Posterior cingulate gyrus (tissue), 11 donors: ENCODE results near the gene TRAF1.
"Not testable (repeated sequence)": the region's sequence is repeated elsewhere in the genome, so short reads cannot be mapped to it uniquely, and the experiment has no call there.

ENCODE experiments used
- DNase-seq, 10 donors: peaks; one replicate each; pipeline versions ENCODE4 v3.0.0 to v3.0.0-alpha.2; 2020 to 2021; ENCODE audit warnings: mixed read lengths in 3 of 10
- intact Hi-C: fragments of 100-400 bp; cut with DNase I; formaldehyde crosslinking; loops from one replicate; pipeline ENCODE4 v1.15.1; 2023

Gene TRAF1, protein sequence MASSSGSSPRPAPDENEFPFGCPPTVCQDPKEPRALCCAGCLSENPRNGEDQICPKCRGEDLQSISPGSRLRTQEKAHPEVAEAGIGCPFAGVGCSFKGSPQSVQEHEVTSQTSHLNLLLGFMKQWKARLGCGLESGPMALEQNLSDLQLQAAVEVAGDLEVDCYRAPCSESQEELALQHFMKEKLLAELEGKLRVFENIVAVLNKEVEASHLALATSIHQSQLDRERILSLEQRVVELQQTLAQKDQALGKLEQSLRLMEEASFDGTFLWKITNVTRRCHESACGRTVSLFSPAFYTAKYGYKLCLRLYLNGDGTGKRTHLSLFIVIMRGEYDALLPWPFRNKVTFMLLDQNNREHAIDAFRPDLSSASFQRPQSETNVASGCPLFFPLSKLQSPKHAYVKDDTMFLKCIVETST

GRCh38 chr9:120926397-120926928, at the start of gene TRAF1:
TSS of gene TRAF1 (minus strand) at chr9:120926796. CDS start at chr9:120926075, 721 bp downstream.
- intact Hi-C loops: no loop called here
- DNase-seq: no peak

- intact Hi-C loops: no loop called here
- no peak for DNase-seq
Observed at GRCh38 chr9:120974921-120975320, 48.3 kb upstream of the TRAF1 start.

- no peak for DNase-seq
- intact Hi-C loops: no loop called here
Observed at GRCh38 chr9:120974181-120974580, 47.6 kb upstream of the TRAF1 start.

GRCh38 chr9:120971938-120972337, 45.3 kb upstream of the TRAF1 start:
- intact Hi-C loops: no loop called here
- DNase-seq: no peak

- intact Hi-C loops: not testable (repeated sequence)
Observed at GRCh38 chr9:120971471-120971870, 44.9 kb upstream of the TRAF1 start.

GRCh38 chr9:120970244-120970643, 43.6 kb upstream of the TRAF1 start:
- intact Hi-C loops: no loop called here
- DNase-seq: no peak

More at GRCh38 chr9:120971471-120971870, 44.9 kb upstream of the TRAF1 start:
- not testable (repeated sequence) for DNase-seq

GRCh38 chr9:120966013-120966369, 39.4 kb upstream of the TRAF1 start:
- intact Hi-C loops: no loop called here
- DNase-seq: no peak

GRCh38 chr9:120965344-120966012, 38.9 kb upstream of the TRAF1 start:
- peak in 4 of 10 donors; percentile 21 to 83 (median 36) for DNase-seq
- intact Hi-C loops: no loop called here

DNA sequence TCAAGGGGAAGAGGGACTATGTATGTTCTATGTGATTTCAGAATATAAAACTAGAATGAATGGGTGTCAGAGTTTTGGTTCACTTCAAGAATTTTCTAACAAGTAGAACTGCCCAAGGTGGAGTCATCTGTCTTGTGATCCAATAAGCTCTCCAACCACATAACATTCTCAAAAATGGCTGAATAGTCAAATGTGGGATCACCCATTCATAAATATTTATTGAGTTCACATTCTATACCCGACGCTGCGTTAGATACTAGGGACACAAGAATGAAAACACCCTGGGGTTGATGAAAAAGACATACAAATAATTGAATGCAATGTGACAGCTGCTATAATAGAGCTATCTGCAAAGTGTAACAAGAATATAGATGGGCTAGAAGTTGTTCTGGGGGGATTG, 35.3 kb upstream of the TRAF1 start:
- no peak for DNase-seq
- intact Hi-C loops: no loop called here

- intact Hi-C loops: no loop called here
- no peak for DNase-seq
Observed at GRCh38 chr9:120960001-120960400, 33.4 kb upstream of the TRAF1 start.

DNA sequence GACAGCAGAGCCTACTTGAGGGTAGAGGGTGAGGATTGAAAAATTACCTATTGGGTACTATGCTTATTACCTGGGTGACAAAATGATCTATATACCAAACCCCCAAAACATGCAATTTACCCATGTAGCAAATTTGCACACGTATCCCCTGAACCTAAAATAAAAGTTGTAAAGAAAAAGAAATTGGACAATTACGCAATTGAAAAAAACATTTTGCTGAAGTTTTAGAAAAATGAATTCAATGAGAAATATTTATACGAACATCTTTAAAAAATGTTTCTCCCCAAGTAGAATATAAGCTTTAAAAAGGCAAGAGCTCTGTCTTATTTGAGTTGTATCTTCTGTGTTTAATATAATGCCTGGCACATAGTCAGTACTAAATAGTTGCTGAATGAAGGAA, 30.3 kb upstream of the TRAF1 start:
- intact Hi-C loops: no loop called here
- no peak for DNase-seq

GRCh38 chr9:120951960-120952618, 25.5 kb upstream of the TRAF1 start:
- intact Hi-C loops: no loop called here
- no peak for DNase-seq

DNA sequence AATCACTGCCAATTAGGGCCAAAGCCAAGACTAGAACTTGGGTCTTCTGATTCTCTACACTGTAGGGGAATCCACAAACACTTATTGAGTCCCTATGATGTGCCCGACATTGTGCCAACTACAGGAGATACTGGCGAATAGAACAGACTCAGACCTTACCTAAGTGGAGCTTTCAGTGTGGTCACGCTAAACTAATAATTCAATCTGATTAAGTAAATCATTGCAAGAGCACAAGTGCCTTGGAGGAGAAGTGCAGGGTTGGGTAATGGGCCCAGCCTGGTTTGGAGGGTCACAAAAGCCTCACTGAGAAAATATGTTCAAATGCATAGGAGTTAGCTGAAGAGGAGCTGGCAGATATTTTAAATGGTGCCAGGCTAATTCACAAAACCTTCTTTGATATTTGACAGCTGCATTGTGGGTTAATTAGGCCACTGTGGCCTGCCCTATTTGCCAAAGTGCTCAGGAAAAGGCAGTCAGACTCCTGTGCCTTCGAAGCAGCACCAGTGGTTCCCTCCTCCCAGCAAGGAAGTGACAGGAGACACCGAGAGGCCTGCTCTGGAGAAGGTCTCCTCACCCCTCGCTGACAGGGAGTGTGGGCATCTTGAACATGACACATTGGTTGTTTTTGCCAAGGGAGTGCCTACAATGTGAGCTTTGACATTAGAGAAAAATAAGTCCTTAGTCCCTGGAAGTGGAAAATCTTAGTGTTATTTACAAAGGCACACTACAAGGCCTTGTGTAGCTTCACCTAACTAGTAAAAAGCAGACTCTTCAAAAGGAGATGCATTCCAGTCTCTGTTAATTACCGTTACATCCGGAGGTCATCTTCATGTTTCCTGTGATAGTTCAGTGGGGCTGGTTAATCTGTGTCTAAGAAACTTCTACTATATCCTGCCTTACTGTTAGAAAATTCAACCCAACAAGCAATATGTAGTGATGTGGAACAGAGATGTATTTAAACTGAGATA, 24.1 kb upstream of the TRAF1 start:
- DNase-seq: no peak
- intact Hi-C loops: no loop called here

DNA sequence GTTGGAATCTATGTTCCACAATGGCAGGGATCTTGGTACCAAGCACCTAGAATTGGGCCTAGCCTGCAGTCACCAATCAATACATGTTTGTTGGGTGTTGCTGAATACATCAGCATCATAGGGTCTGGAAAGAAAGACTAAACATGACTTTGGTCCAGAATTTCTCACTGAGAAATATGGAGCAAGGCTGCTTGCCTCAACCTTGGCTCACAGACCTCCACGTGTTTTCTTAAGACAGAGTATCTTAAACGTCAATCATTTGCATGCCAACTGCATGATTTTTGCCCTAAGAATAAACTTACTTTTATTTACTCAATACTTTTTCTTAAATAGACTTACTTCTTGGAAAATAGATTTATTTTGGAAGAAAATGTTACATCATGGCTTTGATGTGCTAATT, 22.7 kb upstream of the TRAF1 start:
- DNase-seq: no peak
- intact Hi-C loops: no loop called here

GRCh38 chr9:120948824-120949223, 22.2 kb upstream of the TRAF1 start:
- DNase-seq: no peak
- intact Hi-C loops: no loop called here

- intact Hi-C loops: no loop called here
- DNase-seq: no peak
Observed at GRCh38 chr9:120947222-120947621, 20.6 kb upstream of the TRAF1 start.

DNA sequence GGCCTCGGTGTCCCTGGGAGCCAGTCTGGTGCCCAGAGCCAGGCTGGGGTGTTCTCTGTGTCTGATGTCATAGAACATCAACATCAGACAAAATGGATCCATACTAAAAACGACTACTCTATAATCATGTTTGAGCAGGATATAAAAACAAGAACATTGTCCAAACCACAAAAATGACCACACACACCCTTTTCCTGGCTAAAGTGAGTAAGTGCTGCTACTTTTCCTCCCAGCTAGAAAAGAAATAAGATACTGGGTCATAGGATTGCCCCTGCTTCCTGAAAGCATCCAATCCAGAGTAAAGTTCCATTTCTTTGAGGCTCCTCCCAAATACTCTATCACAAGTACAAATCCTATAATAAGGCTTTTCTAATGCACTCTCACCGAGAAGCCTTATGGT, 19.7 kb upstream of the TRAF1 start:
- DNase-seq: no peak
- intact Hi-C loops: no loop called here

DNA sequence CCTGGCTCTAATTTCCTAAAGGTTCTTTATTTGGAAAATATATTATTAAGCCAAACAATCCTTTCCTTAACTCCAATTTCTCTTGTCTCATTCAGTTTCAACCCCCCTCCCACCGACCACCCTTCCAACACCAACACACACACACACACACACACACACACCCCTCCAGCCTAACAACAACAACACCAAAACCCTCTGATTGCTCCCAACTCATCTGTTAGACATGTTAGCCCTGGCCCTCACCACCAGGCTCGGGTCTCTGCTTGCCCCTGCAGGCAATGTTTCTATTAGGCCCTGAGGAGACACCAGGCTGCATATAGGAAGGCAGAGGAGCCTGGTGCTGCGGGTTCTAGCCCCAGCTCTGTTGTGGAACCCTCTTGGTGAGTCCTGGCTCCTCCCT, 18.4 kb upstream of the TRAF1 start:
- no peak for DNase-seq
- intact Hi-C loops: no loop called here

GRCh38 chr9:120944434-120944843, 17.8 kb upstream of the TRAF1 start:
- intact Hi-C loops: no loop called here
- DNase-seq: no peak
